ENCODE results near the gene DNAH10.

Gene DNAH10

GRCh38 chr12:123727878-123728277 is 34.2 kb upstream of the DNAH10 start:
- no peak for TF ChIP-seq JUND (IDR thresholded peaks at IDR 0.05; ENCODE audit: low read depth)
- in situ Hi-C loops (cut with HindIII; ENCODE audit: low pct_unique_long_range_greater_than_20kb, low sequenced_read_pairs), result no loop called here
- no peak for DNase-seq (ENCODE audit: low read depth in 1 of 2, low spot score in 1 of 2)

- in situ Hi-C loops (cut with HindIII; ENCODE audit: low pct_unique_long_range_greater_than_20kb, low sequenced_read_pairs), result no loop called here
These were observed 30.5 kb upstream of the DNAH10 start for GRCh38 chr12:123731596-123731995.

GRCh38 chr12:123732251-123732650 is 29.9 kb upstream of the DNAH10 start:
- TF ChIP-seq JUND (IDR thresholded peaks at IDR 0.05; ENCODE audit: low read depth), result no peak
- DNase-seq (ENCODE audit: low read depth in 1 of 2, low spot score in 1 of 2), result no peak
- in situ Hi-C loops (cut with HindIII; ENCODE audit: low pct_unique_long_range_greater_than_20kb, low sequenced_read_pairs), result no loop called here

More at GRCh38 chr12:123731596-123731995, 30.5 kb upstream of the DNAH10 start:
- DNase-seq (ENCODE audit: low read depth in 1 of 2, low spot score in 1 of 2), result no peak
- TF ChIP-seq JUND (IDR thresholded peaks at IDR 0.05; ENCODE audit: low read depth), result no peak

- in situ Hi-C loops (cut with HindIII; ENCODE audit: low pct_unique_long_range_greater_than_20kb, low sequenced_read_pairs), result no loop called here
- DNase-seq (ENCODE audit: low read depth in 1 of 2, low spot score in 1 of 2), result no peak
These were observed 28.9 kb upstream of the DNAH10 start for GRCh38 chr12:123733229-123733628.

GRCh38 chr12:123734268-123734667 is 27.8 kb upstream of the DNAH10 start:
- no peak for TF ChIP-seq JUND (IDR thresholded peaks at IDR 0.05; ENCODE audit: low read depth)
- no peak for DNase-seq (ENCODE audit: low read depth in 1 of 2, low spot score in 1 of 2)
- in situ Hi-C loops (cut with HindIII; ENCODE audit: low pct_unique_long_range_greater_than_20kb, low sequenced_read_pairs), result no loop called here

More at GRCh38 chr12:123733229-123733628, 28.9 kb upstream of the DNAH10 start:
- no peak for TF ChIP-seq JUND (IDR thresholded peaks at IDR 0.05; ENCODE audit: low read depth)

GRCh38 chr12:123741937-123742572 is 20.0 kb upstream of the DNAH10 start:
- no peak for TF ChIP-seq JUND (IDR thresholded peaks at IDR 0.05; ENCODE audit: low read depth)
- in situ Hi-C loops (cut with HindIII; ENCODE audit: low pct_unique_long_range_greater_than_20kb, low sequenced_read_pairs), result no loop called here
- DNase-seq (ENCODE audit: low read depth in 1 of 2, low spot score in 1 of 2), result no peak

- TF ChIP-seq JUND (IDR thresholded peaks at IDR 0.05; ENCODE audit: low read depth), result no peak
- in situ Hi-C loops (cut with HindIII; ENCODE audit: low pct_unique_long_range_greater_than_20kb, low sequenced_read_pairs), result no loop called here
- no peak for DNase-seq (ENCODE audit: low read depth in 1 of 2, low spot score in 1 of 2)
These were observed 19.1 kb upstream of the DNAH10 start for GRCh38 chr12:123743002-123743401.

DNA sequence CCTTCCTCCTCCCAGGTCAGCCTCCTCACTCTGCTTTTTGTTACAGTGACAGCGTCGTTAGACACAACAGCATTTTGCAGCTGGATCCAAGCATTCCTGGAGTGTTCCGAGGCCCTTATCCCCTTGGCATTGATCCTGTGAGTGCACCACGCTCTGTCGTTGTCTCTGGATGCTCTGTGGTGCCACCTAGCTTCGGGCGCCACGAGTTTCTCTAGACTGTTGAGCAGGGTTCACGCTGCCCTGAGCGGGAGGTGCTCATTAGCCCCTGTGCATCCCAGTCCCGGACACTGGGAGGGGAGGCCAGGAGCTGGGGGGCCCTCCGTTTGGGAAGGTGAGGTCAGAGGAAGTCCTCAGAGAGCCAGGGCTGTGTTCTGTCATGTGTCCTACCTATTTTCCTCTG is 17.3 kb upstream of the DNAH10 start:
- no peak for TF ChIP-seq JUND (IDR thresholded peaks at IDR 0.05; ENCODE audit: low read depth)
- peak; percentile 17 to 46 for DNase-seq (ENCODE audit: low read depth in 1 of 2, low spot score in 1 of 2)
- in situ Hi-C loops (cut with HindIII; ENCODE audit: low pct_unique_long_range_greater_than_20kb, low sequenced_read_pairs), result no loop called here

GRCh38 chr12:123747309-123747708 is 14.8 kb upstream of the DNAH10 start:
- no peak for TF ChIP-seq JUND (IDR thresholded peaks at IDR 0.05; ENCODE audit: low read depth)
- in situ Hi-C loops (cut with HindIII; ENCODE audit: low pct_unique_long_range_greater_than_20kb, low sequenced_read_pairs), result no loop called here
- no peak for DNase-seq (ENCODE audit: low read depth in 1 of 2, low spot score in 1 of 2)

DNA sequence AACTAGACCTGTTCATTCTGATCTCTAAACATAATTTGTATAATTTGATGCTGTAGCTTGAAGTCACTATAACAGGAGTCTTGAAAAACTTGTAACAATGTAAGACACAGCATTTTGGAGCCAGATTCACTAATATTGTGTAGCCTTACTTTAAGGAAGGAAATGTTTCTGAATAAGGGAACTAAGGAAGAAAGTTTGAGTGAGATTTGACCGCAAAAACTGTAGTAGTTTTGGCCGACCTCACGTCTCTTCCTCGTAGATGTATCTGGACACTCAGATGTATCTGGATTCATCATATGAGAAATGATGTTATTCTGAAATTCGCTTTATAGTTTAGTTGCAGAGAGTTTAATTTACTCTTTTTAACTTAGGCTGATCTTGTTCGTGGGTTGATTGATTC is 13.9 kb upstream of the DNAH10 start:
- TF ChIP-seq JUND (IDR thresholded peaks at IDR 0.05; ENCODE audit: low read depth), result no peak
- no peak for DNase-seq (ENCODE audit: low read depth in 1 of 2, low spot score in 1 of 2)
- in situ Hi-C loops (cut with HindIII; ENCODE audit: low pct_unique_long_range_greater_than_20kb, low sequenced_read_pairs), result no loop called here

- TF ChIP-seq JUND (IDR thresholded peaks at IDR 0.05; ENCODE audit: low read depth), result no peak
- DNase-seq (ENCODE audit: low read depth in 1 of 2, low spot score in 1 of 2), result no peak
- in situ Hi-C loops (cut with HindIII; ENCODE audit: low pct_unique_long_range_greater_than_20kb, low sequenced_read_pairs), result no loop called here
These were observed 13.4 kb upstream of the DNAH10 start for GRCh38 chr12:123748661-123749060.

- no peak for TF ChIP-seq JUND (IDR thresholded peaks at IDR 0.05; ENCODE audit: low read depth)
- in situ Hi-C loops (cut with HindIII; ENCODE audit: low pct_unique_long_range_greater_than_20kb, low sequenced_read_pairs), result no loop called here
- DNase-seq (ENCODE audit: low read depth in 1 of 2, low spot score in 1 of 2), result no peak
These were observed 12.7 kb upstream of the DNAH10 start for GRCh38 chr12:123749355-123749754.

- no peak for TF ChIP-seq JUND (IDR thresholded peaks at IDR 0.05; ENCODE audit: low read depth)
These were observed 11.9 kb upstream of the DNAH10 start for GRCh38 chr12:123750159-123750656.

GRCh38 chr12:123752046-123752445 is 10.1 kb upstream of the DNAH10 start:
- no peak for DNase-seq (ENCODE audit: low read depth in 1 of 2, low spot score in 1 of 2)
- no peak for TF ChIP-seq JUND (IDR thresholded peaks at IDR 0.05; ENCODE audit: low read depth)
- in situ Hi-C loops (cut with HindIII; ENCODE audit: low pct_unique_long_range_greater_than_20kb, low sequenced_read_pairs), result no loop called here

More at GRCh38 chr12:123750159-123750656, 11.9 kb upstream of the DNAH10 start:
- in situ Hi-C loops (cut with HindIII; ENCODE audit: low pct_unique_long_range_greater_than_20kb, low sequenced_read_pairs), result no loop called here
- no peak for DNase-seq (ENCODE audit: low read depth in 1 of 2, low spot score in 1 of 2)
